NCI-H510A (cell line): ENCODE measurements around the gene CT47C1.

ENCODE experiments used
- DNase-seq: peaks from one replicate; lab custom pipeline; 2025; lab: John Stamatoyannopoulos, UW

The CT47C1 gene

GRCh38 chrX:119073911-119074310 is 1.1 kb downstream of the CT47C1 start:
- no peak for DNase-seq

- DNase-seq: no peak
Observed at GRCh38 chrX:119075270-119076025, 2.7 kb downstream of the CT47C1 start.

- DNase-seq: no peak
Observed at GRCh38 chrX:119082278-119082677, 9.5 kb downstream of the CT47C1 start.

DNA sequence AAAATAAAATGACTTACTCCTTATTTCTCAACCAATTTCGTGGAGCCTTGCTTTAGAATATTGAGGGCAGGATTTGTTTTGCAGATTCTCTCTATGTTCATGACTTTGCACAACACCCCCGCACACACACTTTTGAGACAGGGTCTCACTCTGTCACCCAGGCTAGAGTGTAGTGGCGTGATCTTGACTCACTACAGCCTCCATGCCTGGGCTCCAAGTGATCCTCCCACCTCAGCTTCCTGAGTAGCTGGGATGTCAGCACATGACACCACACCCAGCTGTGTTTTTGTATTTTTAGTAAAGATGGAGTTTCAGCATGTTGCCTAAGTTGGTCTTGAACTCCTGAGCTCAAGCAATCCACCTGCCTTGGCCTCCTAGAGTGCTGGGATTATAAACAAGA is 12.0 kb downstream of the CT47C1 start:
- peak; percentile 4 for DNase-seq

GRCh38 chrX:119087121-119087520 is 14.3 kb downstream of the CT47C1 start:
- peak; percentile 6 for DNase-seq

- no peak for DNase-seq
Observed at GRCh38 chrX:119089619-119090018, 16.8 kb downstream of the CT47C1 start.

GRCh38 chrX:119090627-119091026 is 17.8 kb downstream of the CT47C1 start:
- no peak for DNase-seq

DNA sequence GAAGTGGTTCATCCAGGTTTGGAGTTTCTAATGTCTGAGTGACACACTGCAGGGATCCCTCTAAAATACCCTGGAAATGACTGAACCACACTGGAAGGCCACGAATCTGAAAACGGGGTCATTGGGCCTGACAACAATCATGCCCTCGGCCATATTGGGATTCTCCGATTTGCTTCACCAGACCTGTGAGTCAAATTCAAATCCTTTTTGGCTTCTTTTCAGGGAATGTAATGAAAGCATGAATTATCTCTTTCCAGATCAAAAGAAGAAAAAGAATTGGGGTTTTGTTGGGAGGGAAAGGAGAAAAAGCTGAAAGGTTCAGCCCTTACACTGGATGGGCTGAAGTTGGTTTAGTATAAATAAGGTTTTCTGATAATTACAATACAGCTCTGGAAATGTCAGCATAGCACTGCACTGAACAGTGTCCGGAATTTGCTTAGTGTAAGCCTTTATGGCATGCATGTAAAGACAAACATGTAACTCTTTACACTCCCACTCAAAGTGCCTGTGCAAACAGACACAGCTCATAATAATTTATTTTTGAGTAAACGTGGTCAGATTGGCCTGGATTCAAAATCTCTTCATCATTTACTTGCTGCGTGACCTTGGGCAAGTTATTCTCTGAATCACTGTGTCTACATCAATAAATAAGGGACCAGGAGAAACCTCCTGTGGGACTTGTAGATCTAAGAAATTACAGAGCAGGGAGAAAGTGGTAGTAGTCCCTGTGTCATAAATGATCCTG is 21.4 kb downstream of the CT47C1 start:
- no peak for DNase-seq

DNA sequence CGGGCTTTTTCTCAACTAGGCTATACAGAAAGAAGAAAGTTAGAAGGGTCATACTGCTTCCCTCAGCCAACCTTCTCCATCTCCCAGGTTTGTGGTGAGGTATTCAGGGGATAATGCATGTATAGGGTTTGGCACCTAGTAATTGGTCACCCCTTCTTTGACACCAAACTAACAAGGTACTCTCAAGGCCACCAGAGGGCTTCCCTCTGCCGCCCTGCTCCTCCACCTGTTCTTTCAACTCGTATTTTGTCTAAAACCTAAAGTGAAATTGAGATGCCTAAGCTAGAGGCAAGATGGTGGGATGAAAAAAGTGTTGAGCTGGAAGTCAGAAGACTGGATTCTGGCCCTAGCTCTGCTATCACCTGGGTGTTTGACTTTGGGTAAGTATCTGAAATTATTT is 22.0 kb downstream of the CT47C1 start:
- DNase-seq: no peak

DNA sequence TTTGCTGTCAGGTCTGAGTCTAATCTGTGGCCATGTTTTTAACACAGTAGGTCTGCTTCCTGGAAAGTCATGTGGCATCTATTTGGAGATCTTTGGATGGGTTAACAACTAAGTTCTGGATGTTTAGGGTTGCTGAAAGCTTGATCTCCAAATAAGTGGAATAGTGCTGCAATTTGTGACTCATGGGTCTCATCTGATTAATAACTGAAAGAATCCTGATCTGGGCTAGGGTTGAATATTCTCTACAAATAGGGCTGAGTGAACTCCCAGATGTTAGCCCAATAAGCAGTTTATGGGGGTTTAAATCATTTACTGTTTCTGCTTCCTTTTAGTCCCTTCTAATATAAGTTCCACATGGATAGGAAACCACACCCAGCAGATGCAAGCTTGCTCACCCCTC is 23.1 kb downstream of the CT47C1 start:
- DNase-seq: no peak

DNA sequence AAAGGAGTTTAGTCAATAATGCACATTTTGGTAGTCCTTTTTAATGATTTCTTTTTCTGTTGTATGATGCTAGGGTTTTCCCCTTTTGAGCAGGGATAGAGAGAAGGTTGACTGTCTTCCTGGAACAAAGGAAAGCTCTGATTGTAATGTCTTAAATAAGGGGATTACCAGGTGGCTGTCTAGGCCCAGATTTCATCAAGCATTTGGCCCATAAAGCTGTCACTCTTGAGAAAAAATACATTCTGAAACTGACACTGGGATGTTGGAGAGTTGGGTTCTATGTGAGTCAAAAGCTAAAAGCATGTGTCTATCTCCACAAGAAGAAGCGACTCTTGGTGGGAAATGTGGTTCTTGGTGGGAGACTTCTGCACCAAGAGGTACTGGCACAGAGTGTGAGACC is 28.4 kb downstream of the CT47C1 start:
- no peak for DNase-seq

DNA sequence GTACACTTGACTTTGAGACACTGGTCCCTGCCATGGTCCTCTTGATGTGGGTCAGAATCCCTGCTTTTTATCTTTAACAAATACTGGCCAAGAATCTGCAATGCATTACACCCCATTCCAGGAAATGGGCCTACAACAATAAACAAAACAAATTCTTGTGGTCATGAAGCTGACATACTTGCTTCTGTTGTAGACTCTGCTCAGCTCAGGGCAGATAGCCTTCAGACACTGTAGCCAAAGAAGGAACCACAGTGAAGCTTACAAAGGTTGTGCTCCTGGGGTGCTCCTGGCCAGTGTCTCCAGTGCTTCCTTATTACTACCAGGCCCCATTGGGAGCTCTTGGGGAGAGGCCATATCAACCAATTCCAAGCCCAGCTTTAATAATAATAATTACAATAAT is 33.0 kb downstream of the CT47C1 start:
- no peak for DNase-seq

DNA sequence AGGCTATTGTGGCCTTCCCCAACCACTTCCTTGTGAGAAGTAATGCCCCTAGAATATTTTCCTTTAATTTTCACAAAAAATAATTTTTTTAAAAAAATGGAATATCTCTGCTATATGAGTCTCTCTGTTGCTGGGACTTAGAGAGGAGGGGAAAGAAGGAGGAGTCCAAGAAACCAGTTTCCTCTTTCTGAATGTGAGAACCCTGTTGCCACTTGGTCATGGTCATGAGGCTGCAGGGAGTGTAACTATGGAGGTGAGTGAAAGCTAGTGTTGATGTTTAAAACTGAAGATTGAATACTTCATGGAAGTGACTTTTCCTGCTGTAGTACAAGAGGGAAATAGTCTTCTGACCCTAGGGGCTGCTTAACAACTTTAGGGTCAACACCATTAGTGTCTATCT is 34.4 kb downstream of the CT47C1 start:
- DNase-seq: no peak

GRCh38 chrX:119118780-119119395 is 46.1 kb downstream of the CT47C1 start:
- no peak for DNase-seq

GRCh38 chrX:119121341-119121740 is 48.5 kb downstream of the CT47C1 start:
- DNase-seq: no peak
